ENCODE results near the gene RPS15. TPM values are rescaled to one million over a fixed set of nuclear protein-coding genes. Genes with fewer than 3 reads are reported as not detected.

Gene RPS15
- total and polyA plus RNA-seq, 4 donors, result 574 to 2,993 (median 1,933) TPM

DNA sequence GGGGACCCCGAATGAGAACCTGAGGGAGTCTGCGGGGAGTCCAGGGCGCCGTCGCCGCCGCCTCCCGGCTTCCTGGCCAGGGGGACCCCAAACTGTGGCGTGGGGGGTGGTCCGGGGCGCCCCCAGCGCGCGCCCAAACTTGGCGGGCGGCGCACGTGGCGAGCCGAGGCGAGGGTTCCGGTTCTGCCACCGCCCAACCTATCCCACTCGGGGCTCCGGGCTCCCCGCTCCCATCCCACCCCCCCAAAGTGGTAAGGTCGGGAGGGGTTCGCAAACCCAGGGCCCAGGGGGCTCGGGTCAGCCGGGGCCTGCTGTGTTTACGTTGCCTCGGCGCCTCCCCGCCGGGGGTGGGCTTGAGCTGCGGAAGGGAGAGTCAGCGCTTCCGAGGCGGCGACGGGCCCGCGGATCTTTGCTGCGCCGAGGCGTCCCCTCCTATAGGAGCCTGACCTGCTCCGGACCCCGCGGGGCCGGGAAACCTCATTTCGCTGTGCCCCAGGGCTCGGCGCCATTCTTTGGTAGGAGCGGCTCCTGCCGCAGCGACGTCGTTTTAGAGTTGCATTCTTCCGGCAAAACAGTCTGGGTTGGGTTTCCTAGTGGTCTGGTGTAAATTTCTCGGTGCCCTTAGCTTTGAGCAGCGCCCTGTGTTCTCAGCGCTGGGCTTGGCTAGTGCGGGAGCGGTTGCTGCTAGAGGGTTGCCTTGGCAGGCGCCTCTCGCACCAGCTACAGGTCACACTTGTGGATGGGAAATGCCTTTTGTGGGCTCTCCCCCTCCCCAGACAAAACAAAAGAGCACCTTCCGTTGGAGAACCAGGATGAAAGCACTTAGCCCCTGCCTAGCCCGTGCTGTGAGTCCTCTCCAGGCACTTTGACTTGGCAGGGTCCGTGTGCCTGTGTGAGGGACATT is 29.6 kb upstream of the RPS15 start:
- peak overlapping the region; percentile 8 to 16 for H3K9ac ChIP-seq (ENCODE audit: insufficient read depth in 1 of 2, low read length in 2 of 2)
- DNase-seq, result peak in 2 of 3 donors; percentile 37 to 53
- TF ChIP-seq, protein P1, sequence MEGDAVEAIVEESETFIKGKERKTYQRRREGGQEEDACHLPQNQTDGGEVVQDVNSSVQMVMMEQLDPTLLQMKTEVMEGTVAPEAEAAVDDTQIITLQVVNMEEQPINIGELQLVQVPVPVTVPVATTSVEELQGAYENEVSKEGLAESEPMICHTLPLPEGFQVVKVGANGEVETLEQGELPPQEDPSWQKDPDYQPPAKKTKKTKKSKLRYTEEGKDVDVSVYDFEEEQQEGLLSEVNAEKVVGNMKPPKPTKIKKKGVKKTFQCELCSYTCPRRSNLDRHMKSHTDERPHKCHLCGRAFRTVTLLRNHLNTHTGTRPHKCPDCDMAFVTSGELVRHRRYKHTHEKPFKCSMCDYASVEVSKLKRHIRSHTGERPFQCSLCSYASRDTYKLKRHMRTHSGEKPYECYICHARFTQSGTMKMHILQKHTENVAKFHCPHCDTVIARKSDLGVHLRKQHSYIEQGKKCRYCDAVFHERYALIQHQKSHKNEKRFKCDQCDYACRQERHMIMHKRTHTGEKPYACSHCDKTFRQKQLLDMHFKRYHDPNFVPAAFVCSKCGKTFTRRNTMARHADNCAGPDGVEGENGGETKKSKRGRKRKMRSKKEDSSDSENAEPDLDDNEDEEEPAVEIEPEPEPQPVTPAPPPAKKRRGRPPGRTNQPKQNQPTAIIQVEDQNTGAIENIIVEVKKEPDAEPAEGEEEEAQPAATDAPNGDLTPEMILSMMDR (IDR thresholded peaks at IDR 0.05; ENCODE audit: control extremely low read depth, extremely low read depth), result no peak
- no peak for ATAC-seq (ENCODE audit: insufficient read depth, low FRiP score)
- H3K27ac ChIP-seq (ENCODE audit: low read depth in 1 of 2, low read length in 1 of 2), result peak overlapping the region; percentile 93 to 97
- peak overlapping the region; percentile 83 for H3K4me3 ChIP-seq
- 0% methylated on average over 53 to 69 of the region's 69 CpGs for WGBS, 2 donors
- H3K4me1 ChIP-seq (ENCODE audit: control insufficient read depth in 5 of 5, insufficient read depth in 5 of 5, low read length in 5 of 5), result peaks cover 2 to 41% (median 26%) of the 10 kb centered on the region in 5 donors
- H3K27me3 ChIP-seq (ENCODE audit: control insufficient read depth in 3 of 3, insufficient read depth in 3 of 3, low read length in 2 of 3), result no peaks in the 10 kb centered on the region
- no peaks in the 10 kb centered on the region for H3K9me3 ChIP-seq (ENCODE audit: control insufficient read depth in 4 of 4, insufficient read depth in 3 of 4, low read length in 3 of 4)
- peaks cover 0 to 14% (median 3%) of the 10 kb centered on the region in 4 donors for H3K36me3 ChIP-seq (ENCODE audit: control insufficient read depth in 4 of 4, insufficient read depth in 4 of 4, low read length in 4 of 4)

DNA sequence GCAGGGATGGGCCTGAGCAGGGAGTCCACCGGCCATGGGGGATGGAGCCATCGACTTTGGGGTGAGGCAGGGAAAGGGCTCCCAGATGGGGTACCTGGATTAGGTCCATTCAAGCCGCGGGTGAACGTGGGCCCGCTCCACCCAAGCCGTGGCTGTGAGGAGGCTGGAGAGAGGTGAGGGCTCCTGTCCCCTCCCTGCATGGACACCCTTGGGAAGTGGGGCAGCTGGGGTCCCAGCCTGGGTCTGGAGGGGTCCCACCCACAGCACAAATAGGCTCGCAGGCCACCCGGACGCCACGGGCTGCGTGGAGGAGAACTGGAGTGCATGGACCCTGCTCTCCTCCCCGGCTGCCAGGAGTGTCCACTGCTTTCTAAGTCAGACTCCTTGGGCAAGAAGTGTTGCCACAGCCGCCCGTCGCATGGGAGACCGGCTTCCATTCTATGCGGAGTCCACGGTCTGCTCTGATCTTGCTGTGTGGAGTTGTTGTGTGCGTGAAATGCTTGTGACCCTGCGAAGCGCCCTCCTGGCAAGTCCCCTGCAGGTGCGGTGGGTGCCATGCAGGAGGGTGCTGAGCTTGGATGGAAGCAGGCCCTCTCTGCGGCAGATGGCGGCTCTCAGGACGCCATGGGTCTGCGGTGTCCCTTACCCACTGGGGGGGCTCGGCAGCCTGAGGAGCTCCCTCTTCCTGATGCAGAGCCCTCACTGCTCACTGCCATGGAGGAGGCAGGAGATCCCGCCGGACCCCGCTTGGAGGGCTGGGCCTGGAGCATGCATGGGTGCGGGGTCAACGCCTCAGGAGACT is 28.8 kb upstream of the RPS15 start:
- ATAC-seq (ENCODE audit: insufficient read depth, low FRiP score) (no peak), DNase-seq (no peak)
- WGBS, 2 donors, result 54 to 70% methylated on average over 33 of the region's 33 CpGs

DNA sequence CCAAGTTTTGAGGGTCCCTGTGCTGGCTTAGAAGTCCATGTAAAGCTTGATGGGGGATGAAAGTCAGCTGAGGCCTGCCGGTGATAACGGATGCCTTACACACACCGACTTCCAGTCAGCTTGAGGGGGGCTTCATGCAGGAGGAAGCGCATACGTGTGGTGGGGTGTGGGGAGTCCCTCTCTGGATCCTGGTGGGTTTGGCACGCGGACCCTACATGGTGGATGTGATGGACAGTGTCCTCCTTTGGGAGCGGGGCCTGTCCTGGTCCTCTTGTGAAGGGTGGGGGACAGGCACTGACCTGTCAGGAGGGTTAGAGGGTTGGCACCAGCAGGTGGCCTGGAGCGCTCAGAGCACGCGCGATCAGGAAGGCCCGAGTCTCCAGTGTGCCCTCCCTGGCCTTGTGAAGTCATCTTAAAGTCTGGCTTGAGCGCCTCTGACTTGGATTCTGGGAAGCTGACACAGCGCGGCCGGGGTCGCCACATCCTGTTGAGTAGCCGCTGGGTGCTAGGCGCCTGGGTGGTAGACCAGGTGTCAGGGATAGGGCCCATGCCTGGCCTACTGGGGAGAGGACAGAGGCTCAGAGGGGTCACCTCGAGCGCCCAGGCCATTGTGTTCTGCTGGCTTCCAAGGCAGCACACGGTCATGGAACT is 27.9 kb upstream of the RPS15 start:
- no peaks in the 10 kb centered on the region for H3K27me3 ChIP-seq (ENCODE audit: control insufficient read depth in 3 of 3, insufficient read depth in 3 of 3, low read length in 2 of 3)
- ATAC-seq (ENCODE audit: insufficient read depth, low FRiP score) (no peak), DNase-seq (peak in 1 of 3 donors; percentile 13)
- TF ChIP-seq, protein P1 (IDR thresholded peaks at IDR 0.05; ENCODE audit: control extremely low read depth, extremely low read depth), result no peak
- H3K27ac ChIP-seq (ENCODE audit: low read depth in 1 of 2, low read length in 1 of 2), result peak overlapping the region; percentile 34 to 93
- peaks cover 0 to 14% (median 3%) of the 10 kb centered on the region in 4 donors for H3K36me3 ChIP-seq (ENCODE audit: control insufficient read depth in 4 of 4, insufficient read depth in 4 of 4, low read length in 4 of 4)
- H3K4me3 ChIP-seq, result no peak overlapping the region
- no peaks in the 10 kb centered on the region for H3K9me3 ChIP-seq (ENCODE audit: control insufficient read depth in 4 of 4, insufficient read depth in 3 of 4, low read length in 3 of 4)
- WGBS, 2 donors, result 68 to 70% methylated on average over 23 of the region's 23 CpGs
- H3K9ac ChIP-seq (ENCODE audit: insufficient read depth in 1 of 2, low read length in 2 of 2), result peak overlapping the region in 1 of 2 donors; percentile 3
- H3K4me1 ChIP-seq (ENCODE audit: control insufficient read depth in 5 of 5, insufficient read depth in 5 of 5, low read length in 5 of 5), result peaks cover 2 to 47% (median 26%) of the 10 kb centered on the region in 5 donors

More for the DNA sequence above, 28.8 kb upstream of the RPS15 start:
- Histone ChIP-seq H3K27ac (ENCODE audit: low read depth in 1 of 2, low read length in 1 of 2) (peak overlapping the region; percentile 93 to 97), H3K27me3 (ENCODE audit: control insufficient read depth in 3 of 3, insufficient read depth in 3 of 3, low read length in 2 of 3) (no peaks in the 10 kb centered on the region), H3K4me3 (peak overlapping the region; percentile 83), H3K9ac (ENCODE audit: insufficient read depth in 1 of 2, low read length in 2 of 2) (peak overlapping the region in 1 of 2 donors; percentile 8), H3K4me1 (ENCODE audit: control insufficient read depth in 5 of 5, insufficient read depth in 5 of 5, low read length in 5 of 5) (peaks cover 2 to 41% (median 26%) of the 10 kb centered on the region in 5 donors), H3K36me3 (ENCODE audit: control insufficient read depth in 4 of 4, insufficient read depth in 4 of 4, low read length in 4 of 4) (peaks cover 0 to 14% (median 3%) of the 10 kb centered on the region in 4 donors), H3K9me3 (ENCODE audit: control insufficient read depth in 4 of 4, insufficient read depth in 3 of 4, low read length in 3 of 4) (no peaks in the 10 kb centered on the region)
- TF ChIP-seq, protein P1 (IDR thresholded peaks at IDR 0.05; ENCODE audit: control extremely low read depth, extremely low read depth), result no peak

All from lung (tissue), 12 donors.